SK-N-MC (cell line): ENCODE measurements around the gene CA5B.

Source experiments
- EZH2 ChIP-seq: fragments of 200-600 bp; sonication (generic); IDR thresholded peaks from one replicate; pipeline ENCODE4 v1.6.1; 2017; ENCODE audit warnings: antibody characterized with exemption
- FOXP2 ChIP-seq: optimal IDR thresholded peaks from 2 replicates; pipeline ENCODE3; 2011; ENCODE audit warnings: mild to moderate bottlenecking, moderate library complexity; ENCODE audit not compliant: insufficient read depth; ENCODE audit errors: extremely low read length, control extremely low read depth
- POLR2AphosphoS5 ChIP-seq: IDR thresholded peaks from 2 replicates; pipeline ENCODE4 v1.6.1; 2012; ENCODE audit warnings: mild to moderate bottlenecking, low read depth, low read length, borderline replicate concordance

GRCh38 chrX:15696516-15696915 lies 41.6 kb upstream of the CA5B start:
- TF ChIP-seq EZH2: no peak
- TF ChIP-seq POLR2AphosphoS5: no peak
- TF ChIP-seq FOXP2: no peak
